NCI-H128 (cell line): ENCODE measurements around the gene RPS16.
A peak's percentile ranks its signal among the peaks of the same experiment; 100 is the strongest.

Source experiments
- DNase-seq: peaks from one replicate; lab custom pipeline; 2025; ENCODE audit not compliant: unreplicated experiment; lab: John Stamatoyannopoulos, UW

Gene RPS16

DNA sequence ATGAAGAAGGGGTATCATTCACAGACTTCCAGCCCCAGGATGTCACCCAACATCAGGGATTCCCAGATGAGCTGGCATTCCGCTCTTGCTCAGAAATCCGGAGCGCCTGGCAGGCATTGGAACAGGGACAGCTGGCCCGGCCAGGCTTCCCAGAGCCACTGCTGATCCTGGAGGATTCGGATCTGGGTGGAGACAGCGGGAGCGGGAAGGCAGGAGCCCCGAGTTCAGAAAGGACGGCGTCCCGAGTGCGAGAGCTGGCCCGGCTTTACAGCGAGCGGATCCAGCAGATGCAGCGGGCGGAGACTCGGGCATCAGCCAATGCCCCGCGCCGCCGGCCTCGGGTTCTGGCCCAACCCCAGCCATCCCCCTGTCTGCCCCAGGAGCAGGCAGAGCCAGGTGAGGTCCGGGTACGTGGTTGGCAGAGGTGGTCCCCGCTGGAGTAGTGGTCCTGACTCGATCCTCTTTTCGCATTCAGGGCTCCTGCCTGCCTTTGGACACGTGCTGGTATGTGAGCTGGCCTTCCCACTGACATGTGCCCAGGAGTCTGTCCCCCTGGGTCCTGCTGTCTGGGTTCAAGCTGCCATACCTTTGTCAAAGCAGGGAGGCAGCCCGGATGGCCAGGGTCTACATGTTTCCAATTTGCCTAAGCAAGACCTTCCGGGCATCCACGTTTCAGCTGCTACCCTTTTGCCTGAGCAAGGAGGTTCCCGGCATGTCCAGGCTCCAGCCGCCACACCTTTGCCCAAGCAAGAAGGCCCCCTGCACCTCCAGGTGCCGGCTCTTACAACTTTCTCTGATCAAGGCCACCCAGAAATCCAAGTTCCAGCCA lies 12.3 kb downstream of the RPS16 start:
- DNase-seq, result no peak

GRCh38 chr19:39422020-39422419 lies 13.7 kb downstream of the RPS16 start:
- no peak for DNase-seq

- no peak for DNase-seq
These were observed 15.0 kb downstream of the RPS16 start for GRCh38 chr19:39420769-39421168.

DNA sequence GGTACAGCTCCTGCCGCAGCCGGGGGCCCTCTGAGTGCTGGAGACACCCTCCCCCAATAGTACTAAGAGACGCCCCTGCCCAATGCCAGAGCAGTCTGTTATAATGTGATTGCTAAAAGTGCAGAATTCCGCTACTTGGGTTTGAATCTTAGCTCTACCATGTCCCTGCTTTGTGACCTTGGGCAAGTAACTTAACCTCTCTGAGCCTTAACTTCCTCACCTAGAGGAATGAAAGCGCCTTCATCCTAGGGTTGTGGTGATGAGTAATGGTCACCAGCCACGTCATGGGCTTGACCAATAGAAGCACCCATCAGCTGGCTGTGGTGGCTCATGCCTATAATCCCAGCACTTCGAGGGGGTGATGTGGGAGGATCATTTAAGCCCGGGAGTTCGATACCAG lies 16.7 kb downstream of the RPS16 start:
- no peak for DNase-seq

DNA sequence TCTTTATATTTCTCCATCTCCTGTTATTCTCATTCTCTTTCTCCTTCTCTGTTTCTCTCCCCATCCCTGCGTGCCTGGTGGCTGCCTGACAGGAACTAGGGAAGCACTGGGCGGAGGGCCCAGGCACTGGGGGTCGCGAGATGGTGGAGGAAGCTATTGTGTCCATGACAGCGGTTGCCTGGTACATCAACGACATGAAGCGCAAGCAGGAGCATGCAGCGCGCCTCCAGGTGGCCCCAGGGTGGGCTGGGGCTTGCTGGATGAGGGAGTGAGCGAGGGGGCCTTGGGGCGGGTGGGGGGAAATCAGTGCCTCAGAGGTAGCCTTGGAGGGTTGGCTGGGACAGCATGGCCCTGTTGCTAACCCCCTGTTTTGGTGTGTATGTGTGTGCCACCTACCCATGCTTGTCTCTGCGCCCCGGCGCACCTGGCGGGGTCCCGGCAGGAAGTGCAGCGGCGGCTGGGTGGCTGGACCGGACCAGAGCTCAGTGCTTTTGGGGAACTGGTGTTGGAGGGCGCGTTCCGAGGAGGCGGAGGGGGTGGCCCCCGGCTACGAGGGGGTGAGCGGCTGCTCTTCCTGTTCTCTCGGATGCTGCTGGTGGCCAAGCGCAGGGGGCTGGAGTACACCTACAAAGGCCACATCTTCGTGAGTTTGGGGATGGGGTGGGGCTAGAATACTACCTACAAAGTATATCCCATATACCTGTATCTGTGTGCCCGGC lies 18.1 kb downstream of the RPS16 start:
- no peak for DNase-seq

- no peak for DNase-seq
These were observed 19.3 kb downstream of the RPS16 start for GRCh38 chr19:39416152-39417120.

GRCh38 chr19:39415111-39416046 lies 20.4 kb downstream of the RPS16 start:
- no peak for DNase-seq

DNA sequence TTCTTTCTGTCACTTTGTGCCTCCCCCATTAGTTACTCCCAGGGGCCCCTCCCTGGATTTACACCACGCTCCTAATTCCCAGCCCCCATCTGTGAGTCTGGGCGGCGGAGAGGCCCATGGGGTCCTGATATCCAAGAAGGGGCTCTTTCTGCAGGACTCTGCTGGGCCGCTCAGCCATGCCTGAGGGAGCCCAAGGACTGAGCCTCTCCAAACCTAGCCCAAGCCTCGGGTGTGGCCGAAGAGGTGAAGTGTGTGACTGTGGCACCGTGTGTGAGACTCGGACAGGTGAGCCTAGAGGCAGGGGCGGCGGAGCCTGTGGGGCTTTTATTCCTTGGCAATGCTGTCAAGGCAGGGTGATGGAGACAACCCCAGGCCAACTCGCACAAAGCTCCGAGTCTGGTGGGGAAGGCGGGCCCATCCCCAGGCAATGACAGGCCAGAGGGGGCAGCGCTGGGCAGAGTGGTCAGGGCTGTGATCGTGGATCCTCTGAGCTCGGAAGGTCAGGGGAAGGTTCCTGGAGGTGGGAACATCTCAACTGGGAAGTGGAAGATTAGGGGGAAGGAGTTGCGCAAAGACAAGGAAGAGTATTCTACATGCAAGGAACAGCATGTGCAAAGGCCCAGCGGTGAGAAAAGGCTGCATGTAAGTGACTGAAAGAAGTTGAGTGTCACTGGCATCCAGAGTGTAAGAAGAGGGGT lies 21.7 kb downstream of the RPS16 start:
- no peak for DNase-seq

DNA sequence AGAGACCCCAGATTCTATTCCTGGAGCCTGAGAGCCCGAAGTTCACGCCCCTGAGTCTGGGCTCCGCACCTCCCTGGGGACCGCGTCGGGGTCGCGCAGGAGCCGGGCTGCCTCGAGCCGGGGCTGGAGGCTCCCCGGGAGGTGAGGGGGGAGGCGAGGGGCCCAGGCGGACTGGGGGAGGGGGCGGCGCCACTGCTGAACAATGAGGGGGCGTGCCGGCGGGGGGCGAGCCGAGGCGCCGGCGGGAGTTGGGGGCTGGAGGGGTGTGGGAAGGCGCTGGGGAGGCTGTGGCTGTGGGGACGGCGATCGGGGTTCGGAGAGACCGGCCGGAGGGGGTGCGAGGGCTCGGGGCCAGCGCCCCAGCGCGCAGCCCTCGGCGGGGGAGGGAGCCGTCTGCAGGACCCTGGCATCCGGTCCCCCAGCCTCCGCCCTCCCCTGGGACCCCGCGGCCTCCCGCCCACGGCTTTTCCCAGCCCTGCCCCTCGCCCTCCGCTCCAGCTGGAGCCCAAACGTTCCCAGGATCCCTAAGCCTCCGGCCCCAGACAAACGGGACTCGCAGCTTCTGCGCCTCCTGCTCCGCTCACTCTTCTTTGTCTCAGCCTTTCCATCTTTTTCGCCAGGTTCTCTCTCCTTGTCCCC lies 22.4 kb downstream of the RPS16 start:
- DNase-seq, result peak; percentile 40

GRCh38 chr19:39412867-39413271 lies 22.9 kb downstream of the RPS16 start:
- no peak for DNase-seq

DNA sequence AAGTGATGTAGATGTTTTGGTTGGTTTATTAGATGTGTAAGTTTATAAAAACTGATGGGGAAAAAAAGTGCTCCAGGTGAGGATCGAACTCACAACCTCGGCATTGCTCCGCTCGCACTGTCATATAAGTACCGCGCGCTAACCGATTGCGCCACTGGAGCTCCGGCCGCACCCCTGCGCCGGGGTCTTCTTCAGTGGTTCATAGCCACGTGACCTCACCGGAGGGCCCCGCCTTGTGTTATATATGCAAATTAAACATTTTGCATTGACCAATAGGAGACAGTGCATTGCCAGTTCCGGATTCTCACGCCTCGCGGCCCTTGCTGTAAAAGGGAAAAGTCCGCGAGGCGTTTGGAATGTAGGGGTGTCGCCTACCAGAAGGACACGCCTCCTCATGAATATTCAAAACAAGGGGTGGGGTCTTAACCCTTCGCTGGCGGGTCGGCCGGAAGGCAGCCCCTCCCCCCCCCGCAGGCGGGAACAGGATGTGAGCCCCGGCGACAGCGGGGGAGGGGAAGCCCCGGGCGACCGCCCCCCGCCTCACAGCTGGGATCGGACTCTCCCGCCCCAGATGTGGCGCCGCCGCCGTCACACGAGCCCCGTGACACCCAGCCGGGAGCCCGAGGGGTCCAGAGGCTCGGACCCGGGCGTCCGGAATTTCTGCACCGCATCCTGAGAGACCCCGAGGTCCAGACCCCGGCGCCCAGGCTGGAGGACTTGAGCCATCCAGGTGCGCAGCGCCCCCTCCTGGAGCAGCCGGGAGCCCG lies 23.5 kb downstream of the RPS16 start, which contains the start of gene PLEKHG2:
TSS of gene PLEKHG2 (plus strand) at position 570 of the 767 bp plus-strand sequence. CDS start 1,418 bp downstream, outside the sequence.
- DNase-seq, result peak; percentile 98

- DNase-seq, result peak; percentile 85
These were observed 24.0 kb downstream of the RPS16 start for GRCh38 chr19:39411832-39412099.

DNA sequence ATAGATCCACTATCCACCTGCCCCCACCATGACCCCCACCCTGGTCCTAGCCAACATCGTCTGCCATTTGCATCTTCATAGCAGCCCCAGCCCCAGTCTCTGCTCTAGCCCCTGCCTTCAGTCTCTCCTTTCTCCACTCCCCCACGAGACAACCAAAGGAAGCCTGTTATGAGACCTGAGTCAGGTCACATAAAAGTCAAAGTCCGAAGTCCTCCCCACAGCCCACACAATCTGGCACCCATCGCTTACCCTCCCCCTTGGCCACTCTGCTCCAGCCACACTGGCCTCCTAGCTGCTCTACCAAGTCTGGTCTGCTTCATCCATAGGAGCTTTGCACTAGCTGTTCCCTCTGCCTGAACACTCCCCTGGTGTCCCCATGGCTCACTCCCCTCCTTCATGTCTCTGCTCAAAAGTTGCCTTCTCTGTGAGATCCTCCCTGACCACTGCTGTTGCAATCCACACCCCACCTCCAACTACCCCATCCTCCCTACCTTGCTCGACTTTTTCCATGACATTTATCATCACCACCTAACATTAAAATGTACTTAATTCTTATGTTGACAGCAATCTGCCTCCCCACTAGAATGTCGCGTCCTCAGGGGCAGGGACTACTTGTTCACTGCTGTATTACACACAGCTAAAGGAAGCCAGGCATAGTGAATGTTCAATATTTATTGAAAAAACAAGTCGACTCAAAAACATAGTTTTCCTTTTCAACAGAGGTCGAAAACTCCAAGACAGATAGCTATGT lies 24.5 kb downstream of the RPS16 start:
- no peak for DNase-seq

GRCh38 chr19:39410831-39411080 lies 25.0 kb downstream of the RPS16 start:
- DNase-seq, result no peak

GRCh38 chr19:39410017-39410830 lies 25.5 kb downstream of the RPS16 start:
- DNase-seq, result peak; percentile 5

DNA sequence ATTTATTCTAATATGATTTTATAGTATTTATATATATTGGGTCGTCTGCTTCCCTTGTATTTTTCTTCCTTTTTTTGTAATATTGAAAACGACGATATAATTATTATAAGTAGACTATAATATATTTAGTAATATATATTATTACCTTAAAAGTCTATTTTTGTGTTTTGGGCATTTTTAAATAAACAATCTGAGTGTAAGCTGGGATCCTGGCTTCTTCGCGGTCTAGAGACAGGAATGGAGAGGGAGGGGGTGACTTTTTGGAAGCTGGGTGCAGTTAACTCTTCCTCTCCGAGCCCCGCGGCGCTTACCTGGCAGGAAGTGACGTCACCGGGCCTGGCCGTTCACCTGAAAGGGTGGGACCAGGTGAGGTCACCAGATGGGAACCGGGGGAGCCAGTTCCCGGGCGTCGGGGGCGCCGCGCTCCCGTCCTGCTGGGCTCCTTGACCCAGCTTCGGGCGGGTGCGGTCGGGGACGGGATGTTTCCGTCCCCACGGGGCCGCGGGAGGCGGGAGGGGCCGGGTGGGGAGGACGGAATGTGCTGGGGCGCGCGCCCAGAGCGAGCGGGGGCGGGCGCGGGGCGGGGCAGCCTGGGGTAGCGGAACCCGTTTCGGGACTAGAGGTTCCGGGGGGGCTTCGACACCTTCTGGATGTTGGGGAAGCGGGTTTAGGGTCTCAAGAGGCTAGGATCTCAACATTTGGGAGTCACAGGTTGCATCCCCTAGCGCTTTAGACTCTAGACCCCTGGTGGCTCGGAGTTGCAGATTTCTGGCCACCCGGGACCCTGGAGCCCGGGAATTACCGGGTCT lies 26.3 kb downstream of the RPS16 start:
- DNase-seq, result peak; percentile 91
